Measurements from ENCODE around the gene COP1. TPM values are rescaled to one million over a fixed set of nuclear protein-coding genes. Genes with fewer than 3 reads are reported as not detected.
A peak's percentile ranks its signal among the peaks of the same experiment; 100 is the strongest.

The COP1 gene
- total and polyA plus RNA-seq, 2 of the 13 experiments (the other 11 are each of a cell fraction or from before 2014, with no cell fraction given), result 20.5 to 51.3 TPM

DNA sequence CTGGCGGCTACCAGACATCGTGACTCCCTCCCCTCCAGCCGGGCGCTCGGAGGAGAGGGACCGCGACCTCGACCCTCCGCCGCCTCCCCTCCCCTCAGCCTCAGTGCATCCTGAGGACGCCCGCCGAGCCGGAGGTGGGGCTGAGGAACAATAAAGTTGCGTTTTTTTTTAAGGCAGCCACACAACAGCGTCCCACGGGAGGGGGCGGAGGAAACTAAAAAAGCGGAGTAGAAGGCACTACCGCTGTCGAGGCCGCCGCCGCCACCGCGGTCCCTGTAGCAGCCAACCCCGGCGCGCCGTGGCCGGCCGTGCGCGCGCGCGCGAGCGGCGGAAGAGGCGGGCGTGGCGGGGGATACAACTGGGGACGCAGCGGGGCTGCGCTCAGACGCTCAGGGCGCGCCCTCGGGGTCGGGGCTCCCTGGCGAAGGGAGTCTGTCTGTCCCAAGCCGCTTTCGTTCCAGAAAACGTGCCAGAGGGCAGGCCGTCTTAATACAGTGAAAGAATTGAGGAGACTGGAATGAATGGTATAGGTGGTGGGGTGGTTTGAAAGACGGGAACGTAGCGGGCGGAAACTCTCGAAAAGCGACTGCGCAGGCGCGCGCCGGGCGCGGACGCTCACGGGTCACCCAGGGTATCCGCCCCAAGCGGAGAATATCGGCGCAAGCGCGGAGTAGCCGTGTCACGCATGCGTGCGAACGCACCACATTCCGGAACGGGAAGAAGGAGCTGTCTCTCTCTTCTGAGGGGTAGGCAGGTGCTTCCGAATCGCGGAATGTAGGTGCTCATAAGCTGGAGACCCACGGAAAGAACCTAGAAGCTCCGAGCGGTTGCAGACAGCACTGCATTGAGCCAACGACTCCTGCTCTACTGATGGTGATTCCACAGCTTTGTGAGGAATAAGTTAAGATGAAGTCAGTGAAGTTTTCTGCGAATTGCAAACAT, at the start of gene COP1 (continued):
- TF ChIP-seq, protein P1, sequence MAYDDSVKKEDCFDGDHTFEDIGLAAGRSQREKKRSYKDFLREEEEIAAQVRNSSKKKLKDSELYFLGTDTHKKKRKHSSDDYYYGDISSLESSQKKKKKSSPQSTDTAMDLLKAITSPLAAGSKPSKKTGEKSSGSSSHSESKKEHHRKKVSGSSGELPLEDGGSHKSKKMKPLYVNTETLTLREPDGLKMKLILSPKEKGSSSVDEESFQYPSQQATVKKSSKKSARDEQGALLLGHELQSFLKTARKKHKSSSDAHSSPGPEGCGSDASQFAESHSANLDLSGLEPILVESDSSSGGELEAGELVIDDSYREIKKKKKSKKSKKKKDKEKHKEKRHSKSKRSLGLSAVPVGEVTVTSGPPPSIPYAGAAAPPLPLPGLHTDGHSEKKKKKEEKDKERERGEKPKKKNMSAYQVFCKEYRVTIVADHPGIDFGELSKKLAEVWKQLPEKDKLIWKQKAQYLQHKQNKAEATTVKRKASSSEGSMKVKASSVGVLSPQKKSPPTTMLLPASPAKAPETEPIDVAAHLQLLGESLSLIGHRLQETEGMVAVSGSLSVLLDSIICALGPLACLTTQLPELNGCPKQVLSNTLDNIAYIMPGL (CRISPR knock-in tag; IDR thresholded peaks at IDR 0.05; ENCODE audit: borderline replicate concordance in 1 of 2, low read depth in 1 of 2), result peak in 1 of 2 experiments; percentile 34; a peak in 1 of 4 replicates
- TF ChIP-seq, protein P2, sequence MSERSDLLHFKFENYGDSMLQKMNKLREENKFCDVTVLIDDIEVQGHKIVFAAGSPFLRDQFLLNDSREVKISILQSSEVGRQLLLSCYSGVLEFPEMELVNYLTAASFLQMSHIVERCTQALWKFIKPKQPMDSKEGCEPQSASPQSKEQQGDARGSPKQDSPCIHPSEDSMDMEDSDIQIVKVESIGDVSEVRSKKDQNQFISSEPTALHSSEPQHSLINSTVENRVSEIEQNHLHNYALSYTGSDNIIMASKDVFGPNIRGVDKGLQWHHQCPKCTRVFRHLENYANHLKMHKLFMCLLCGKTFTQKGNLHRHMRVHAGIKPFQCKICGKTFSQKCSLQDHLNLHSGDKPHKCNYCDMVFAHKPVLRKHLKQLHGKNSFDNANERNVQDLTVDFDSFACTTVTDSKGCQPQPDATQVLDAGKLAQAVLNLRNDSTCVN (CRISPR knock-in tag; IDR thresholded peaks at IDR 0.05; ENCODE audit: borderline replicate concordance), result no peak
- TF ChIP-seq KLF16 (CRISPR knock-in tag; IDR thresholded peaks at IDR 0.05), result peak in 1 of 2 experiments; percentile 32; a peak in 1 of 4 replicates
- no peak for TF ChIP-seq ZNF282 (IDR thresholded peaks at IDR 0.05; ENCODE audit: partially characterized antibody)
- peak; percentile 62 for TF ChIP-seq JARID2 (CRISPR knock-in tag; IDR thresholded peaks at IDR 0.05; ENCODE audit: insufficient replicate concordance)
- TF ChIP-seq TBP (CRISPR knock-in tag; IDR thresholded peaks at IDR 0.05), result no peak
- no peak for TF ChIP-seq TBX3 (IDR thresholded peaks at IDR 0.05; ENCODE audit: borderline replicate concordance)
- TF ChIP-seq ZNF549 (CRISPR knock-in tag; IDR thresholded peaks at IDR 0.05), result no peak
- TF ChIP-seq, protein P3, sequence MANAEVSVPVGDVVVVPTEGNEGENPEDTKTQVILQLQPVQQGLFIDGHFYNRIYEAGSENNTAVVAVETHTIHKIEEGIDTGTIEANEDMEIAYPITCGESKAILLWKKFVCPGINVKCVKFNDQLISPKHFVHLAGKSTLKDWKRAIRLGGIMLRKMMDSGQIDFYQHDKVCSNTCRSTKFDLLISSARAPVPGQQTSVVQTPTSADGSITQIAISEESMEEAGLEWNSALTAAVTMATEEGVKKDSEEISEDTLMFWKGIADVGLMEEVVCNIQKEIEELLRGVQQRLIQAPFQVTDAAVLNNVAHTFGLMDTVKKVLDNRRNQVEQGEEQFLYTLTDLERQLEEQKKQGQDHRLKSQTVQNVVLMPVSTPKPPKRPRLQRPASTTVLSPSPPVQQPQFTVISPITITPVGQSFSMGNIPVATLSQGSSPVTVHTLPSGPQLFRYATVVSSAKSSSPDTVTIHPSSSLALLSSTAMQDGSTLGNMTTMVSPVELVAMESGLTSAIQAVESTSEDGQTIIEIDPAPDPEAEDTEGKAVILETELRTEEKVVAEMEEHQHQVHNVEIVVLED (CRISPR knock-in tag; IDR thresholded peaks at IDR 0.05; ENCODE audit: borderline replicate concordance), result peak; percentile 94
- TF ChIP-seq, protein P4, sequence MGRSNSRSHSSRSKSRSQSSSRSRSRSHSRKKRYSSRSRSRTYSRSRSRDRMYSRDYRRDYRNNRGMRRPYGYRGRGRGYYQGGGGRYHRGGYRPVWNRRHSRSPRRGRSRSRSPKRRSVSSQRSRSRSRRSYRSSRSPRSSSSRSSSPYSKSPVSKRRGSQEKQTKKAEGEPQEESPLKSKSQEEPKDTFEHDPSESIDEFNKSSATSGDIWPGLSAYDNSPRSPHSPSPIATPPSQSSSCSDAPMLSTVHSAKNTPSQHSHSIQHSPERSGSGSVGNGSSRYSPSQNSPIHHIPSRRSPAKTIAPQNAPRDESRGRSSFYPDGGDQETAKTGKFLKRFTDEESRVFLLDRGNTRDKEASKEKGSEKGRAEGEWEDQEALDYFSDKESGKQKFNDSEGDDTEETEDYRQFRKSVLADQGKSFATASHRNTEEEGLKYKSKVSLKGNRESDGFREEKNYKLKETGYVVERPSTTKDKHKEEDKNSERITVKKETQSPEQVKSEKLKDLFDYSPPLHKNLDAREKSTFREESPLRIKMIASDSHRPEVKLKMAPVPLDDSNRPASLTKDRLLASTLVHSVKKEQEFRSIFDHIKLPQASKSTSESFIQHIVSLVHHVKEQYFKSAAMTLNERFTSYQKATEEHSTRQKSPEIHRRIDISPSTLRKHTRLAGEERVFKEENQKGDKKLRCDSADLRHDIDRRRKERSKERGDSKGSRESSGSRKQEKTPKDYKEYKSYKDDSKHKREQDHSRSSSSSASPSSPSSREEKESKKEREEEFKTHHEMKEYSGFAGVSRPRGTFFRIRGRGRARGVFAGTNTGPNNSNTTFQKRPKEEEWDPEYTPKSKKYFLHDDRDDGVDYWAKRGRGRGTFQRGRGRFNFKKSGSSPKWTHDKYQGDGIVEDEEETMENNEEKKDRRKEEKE (IDR thresholded peaks at IDR 0.05), result no peak
- TF ChIP-seq, protein P5, sequence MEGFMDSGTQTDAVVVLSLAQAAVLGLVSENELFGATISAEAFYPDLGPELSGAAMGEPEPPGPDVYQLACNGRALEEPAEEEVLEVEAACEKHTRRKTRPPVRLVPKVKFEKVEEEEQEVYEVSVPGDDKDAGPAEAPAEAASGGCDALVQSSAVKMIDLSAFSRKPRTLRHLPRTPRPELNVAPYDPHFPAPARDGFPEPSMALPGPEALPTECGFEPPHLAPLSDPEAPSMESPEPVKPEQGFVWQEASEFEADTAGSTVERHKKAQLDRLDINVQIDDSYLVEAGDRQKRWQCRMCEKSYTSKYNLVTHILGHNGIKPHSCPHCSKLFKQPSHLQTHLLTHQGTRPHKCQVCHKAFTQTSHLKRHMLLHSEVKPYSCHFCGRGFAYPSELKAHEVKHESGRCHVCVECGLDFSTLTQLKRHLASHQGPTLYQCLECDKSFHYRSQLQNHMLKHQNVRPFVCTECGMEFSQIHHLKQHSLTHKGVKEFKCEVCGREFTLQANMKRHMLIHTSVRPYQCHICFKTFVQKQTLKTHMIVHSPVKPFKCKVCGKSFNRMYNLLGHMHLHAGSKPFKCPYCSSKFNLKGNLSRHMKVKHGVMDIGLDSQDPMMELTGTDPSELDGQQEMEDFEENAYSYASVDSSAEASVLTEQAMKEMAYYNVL (CRISPR knock-in tag; IDR thresholded peaks at IDR 0.05; ENCODE audit: borderline replicate concordance), result no peak; the same call in 1 of the 2 replicates
- TF ChIP-seq, protein P6, sequence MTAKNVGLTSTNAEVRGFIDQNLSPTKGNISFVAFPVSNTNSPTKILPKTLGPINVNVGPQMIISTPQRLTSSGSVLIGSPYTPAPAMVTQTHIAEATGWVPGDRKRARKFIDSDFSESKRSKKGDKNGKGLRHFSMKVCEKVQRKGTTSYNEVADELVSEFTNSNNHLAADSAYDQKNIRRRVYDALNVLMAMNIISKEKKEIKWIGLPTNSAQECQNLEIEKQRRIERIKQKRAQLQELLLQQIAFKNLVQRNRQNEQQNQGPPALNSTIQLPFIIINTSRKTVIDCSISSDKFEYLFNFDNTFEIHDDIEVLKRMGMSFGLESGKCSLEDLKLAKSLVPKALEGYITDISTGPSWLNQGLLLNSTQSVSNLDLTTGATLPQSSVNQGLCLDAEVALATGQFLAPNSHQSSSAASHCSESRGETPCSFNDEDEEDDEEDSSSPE (CRISPR knock-in tag; IDR thresholded peaks at IDR 0.05), result peak; percentile 92
- TF ChIP-seq SP140L (CRISPR knock-in tag; IDR thresholded peaks at IDR 0.05; ENCODE audit: borderline replicate concordance), result no peak
- no peak for TF ChIP-seq ZNF33A (CRISPR knock-in tag; IDR thresholded peaks at IDR 0.05; ENCODE audit: borderline replicate concordance)
- no peak for TF ChIP-seq FOSL1 (CRISPR knock-in tag; IDR thresholded peaks at IDR 0.05; ENCODE audit: borderline replicate concordance)

Measured in HepG2 (cell line).